MM.1S (cell line): ENCODE data around the gene ADCK2.

Experiments
- DNase-seq: peaks from one replicate; pipeline ENCODE4 v3.0.0-alpha.2; 2015
- H2AFZ ChIP-seq: fragments of 300-600 bp; sonication (generic); 2 replicates; pipeline ENCODE4 v1.6.0; 2016; ENCODE audit warnings: antibody characterized with exemption, low read length
- H3F3A ChIP-seq: fragments of 300-600 bp; sonication (generic); 2 replicates; pipeline ENCODE4 v1.6.1; 2016; ENCODE audit warnings: mild to moderate bottlenecking, antibody characterized with exemption, low read length, moderate library complexity, mixed read lengths; ENCODE audit not compliant: insufficient read depth
- H3K27ac ChIP-seq: fragments of 300-600 bp; sonication (generic); 2 replicates; pipeline ENCODE4 v1.5.1; 2016; ENCODE audit warnings: mild to moderate bottlenecking, low read length
- H3K27me3 ChIP-seq: fragments of 300-600 bp; sonication (generic); replicated peaks from 2 replicates; pipeline ENCODE4 v1.6.0; 2016; ENCODE audit warnings: low read length; ENCODE audit not compliant: insufficient read depth
- H3K36me3 ChIP-seq: fragments of 300-600 bp; sonication (generic); replicated peaks from 2 replicates; pipeline ENCODE4 v1.6.1; 2016; ENCODE audit warnings: mild to moderate bottlenecking, low read length, mixed read lengths; ENCODE audit not compliant: insufficient read depth
- H3K4me1 ChIP-seq: fragments of 300-600 bp; sonication (generic); 2 replicates; pipeline ENCODE4 v1.6.1; 2016; ENCODE audit warnings: low read length, mixed read lengths
- H3K4me2 ChIP-seq: fragments of 300-600 bp; sonication (generic); 2 replicates; pipeline ENCODE4 v1.6.0; 2016; ENCODE audit warnings: low read depth, low read length
- H3K4me3 ChIP-seq: fragments of 300-600 bp; sonication (generic); 2 replicates; pipeline ENCODE4 v1.5.1; 2016; ENCODE audit warnings: low read length, mixed read lengths
- H3K79me2 ChIP-seq: fragments of 300-600 bp; sonication (generic); 2 replicates; pipeline ENCODE4 v1.6.1; 2016; ENCODE audit warnings: mixed run types, low read length, mixed read lengths
- H3K9ac ChIP-seq: fragments of 300-600 bp; sonication (generic); 2 replicates; pipeline ENCODE4 v1.6.1; 2016; ENCODE audit warnings: low read length, mixed read lengths
- H3K9me2 ChIP-seq: fragments of 300-600 bp; sonication (generic); replicated peaks from 2 replicates; pipeline ENCODE4 v1.6.1; 2016; ENCODE audit warnings: mild to moderate bottlenecking, low read length, mixed read lengths; ENCODE audit not compliant: insufficient read depth
- H3K9me3 ChIP-seq: fragments of 300-600 bp; sonication (generic); replicated peaks from 2 replicates; pipeline ENCODE4 v1.6.1; 2016; ENCODE audit warnings: mild to moderate bottlenecking, low read length, mixed read lengths; ENCODE audit not compliant: insufficient read depth
- H4K20me1 ChIP-seq: fragments of 300-600 bp; sonication (generic); 2 replicates; pipeline ENCODE4 v1.6.1; 2016; ENCODE audit warnings: mild to moderate bottlenecking, low read length, moderate library complexity, mixed read lengths; ENCODE audit not compliant: insufficient read depth
- EZH2 ChIP-seq: fragments of 300-600 bp; sonication (generic); optimal IDR thresholded peaks from 2 replicates; pipeline ENCODE3; 2017; ENCODE audit warnings: low read depth, mild to moderate bottlenecking, antibody characterized with exemption, low read length, mixed read lengths
- EZH2phosphoT487 ChIP-seq: fragments of 300-600 bp; sonication (generic); IDR thresholded peaks from 2 replicates; pipeline ENCODE4 v1.6.1; 2018; ENCODE audit warnings: antibody characterized with exemption, low read length
- TF ChIP-seq, protein P1 (sequence below): fragments of 300-600 bp; sonication (generic); IDR thresholded peaks from 2 replicates; pipeline ENCODE4 v1.5.1; 2016; ENCODE audit warnings: antibody characterized with exemption, low read length, mixed read lengths

Gene ADCK2

DNA sequence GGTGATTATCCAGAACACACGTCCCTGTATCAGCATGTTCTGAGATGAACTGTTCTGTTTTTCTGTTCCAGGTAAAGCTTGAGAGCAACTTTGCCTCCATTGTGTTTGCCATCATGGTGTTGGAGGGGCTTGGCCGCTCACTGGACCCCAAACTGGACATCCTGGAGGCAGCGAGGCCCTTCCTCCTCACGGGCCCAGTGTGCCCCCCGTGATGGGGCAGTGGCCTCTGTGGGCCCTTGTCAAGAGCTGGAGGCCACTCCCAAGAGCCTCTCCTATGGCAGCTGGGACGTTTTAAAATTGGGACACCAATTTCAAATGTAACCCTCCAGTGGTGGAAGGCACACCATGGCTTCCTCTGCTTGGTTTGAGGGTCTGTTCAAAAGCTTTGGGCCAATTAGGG, 21.8 kb downstream of the ADCK2 start:
- peaks cover 30% of the 10 kb centered on the region for H3K79me2 ChIP-seq
- no peaks in the 10 kb centered on the region for H3F3A ChIP-seq
- no peak overlapping the region for H3K4me3 ChIP-seq
- no peaks in the 10 kb centered on the region for H3K36me3 ChIP-seq
- H3K9me3 ChIP-seq, result no peaks in the 10 kb centered on the region
- no peak overlapping the region for H3K4me2 ChIP-seq
- DNase-seq, result no peak
- H4K20me1 ChIP-seq, result no peaks in the 10 kb centered on the region
- H3K9me2 ChIP-seq, result no peaks in the 10 kb centered on the region
- no peak overlapping the region for H2AFZ ChIP-seq
- H3K4me1 ChIP-seq, result peaks cover 11% of the 10 kb centered on the region
- no peaks in the 10 kb centered on the region for H3K27me3 ChIP-seq
- no peak overlapping the region for H3K27ac ChIP-seq
- TF ChIP-seq, protein P1, sequence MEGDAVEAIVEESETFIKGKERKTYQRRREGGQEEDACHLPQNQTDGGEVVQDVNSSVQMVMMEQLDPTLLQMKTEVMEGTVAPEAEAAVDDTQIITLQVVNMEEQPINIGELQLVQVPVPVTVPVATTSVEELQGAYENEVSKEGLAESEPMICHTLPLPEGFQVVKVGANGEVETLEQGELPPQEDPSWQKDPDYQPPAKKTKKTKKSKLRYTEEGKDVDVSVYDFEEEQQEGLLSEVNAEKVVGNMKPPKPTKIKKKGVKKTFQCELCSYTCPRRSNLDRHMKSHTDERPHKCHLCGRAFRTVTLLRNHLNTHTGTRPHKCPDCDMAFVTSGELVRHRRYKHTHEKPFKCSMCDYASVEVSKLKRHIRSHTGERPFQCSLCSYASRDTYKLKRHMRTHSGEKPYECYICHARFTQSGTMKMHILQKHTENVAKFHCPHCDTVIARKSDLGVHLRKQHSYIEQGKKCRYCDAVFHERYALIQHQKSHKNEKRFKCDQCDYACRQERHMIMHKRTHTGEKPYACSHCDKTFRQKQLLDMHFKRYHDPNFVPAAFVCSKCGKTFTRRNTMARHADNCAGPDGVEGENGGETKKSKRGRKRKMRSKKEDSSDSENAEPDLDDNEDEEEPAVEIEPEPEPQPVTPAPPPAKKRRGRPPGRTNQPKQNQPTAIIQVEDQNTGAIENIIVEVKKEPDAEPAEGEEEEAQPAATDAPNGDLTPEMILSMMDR, result no peak
- TF ChIP-seq EZH2 (no peak), EZH2phosphoT487 (no peak)
- no peak overlapping the region for H3K9ac ChIP-seq

DNA sequence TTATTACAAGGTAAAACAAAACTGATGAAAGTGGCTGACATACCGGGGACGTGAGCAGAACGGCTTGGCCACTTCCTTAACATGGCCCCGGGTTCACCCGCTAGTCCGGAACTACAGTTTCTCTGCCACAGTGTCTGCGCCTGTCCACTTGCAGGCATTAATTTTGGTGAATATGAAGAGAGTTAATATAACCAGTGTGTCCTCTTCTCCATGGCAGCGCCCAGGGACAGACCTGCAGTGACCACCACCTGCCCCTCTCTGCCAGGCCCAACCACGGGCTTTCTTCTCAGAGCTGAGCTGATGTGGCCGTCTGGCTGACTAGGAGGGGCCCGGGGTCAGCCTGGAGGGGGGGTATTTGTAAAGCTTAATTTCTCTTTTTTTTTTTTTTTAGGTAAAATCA, 22.6 kb downstream of the ADCK2 start:
- H3K9ac ChIP-seq, result no peak overlapping the region
- H3K4me2 ChIP-seq, result no peak overlapping the region
- TF ChIP-seq, protein P1, result no peak
- TF ChIP-seq EZH2 (no peak), EZH2phosphoT487 (no peak)
- no peak for DNase-seq
- H3K79me2 ChIP-seq, result peaks cover 38% of the 10 kb centered on the region
- no peaks in the 10 kb centered on the region for H3K36me3 ChIP-seq
- no peaks in the 10 kb centered on the region for H3K27me3 ChIP-seq
- no peak overlapping the region for H3K27ac ChIP-seq
- H3K4me3 ChIP-seq, result no peak overlapping the region
- H3F3A ChIP-seq, result no peaks in the 10 kb centered on the region
- no peak overlapping the region for H2AFZ ChIP-seq
- no peaks in the 10 kb centered on the region for H4K20me1 ChIP-seq
- H3K9me2 ChIP-seq, result no peaks in the 10 kb centered on the region
- peaks cover 11% of the 10 kb centered on the region for H3K4me1 ChIP-seq
- H3K9me3 ChIP-seq, result no peaks in the 10 kb centered on the region

DNA sequence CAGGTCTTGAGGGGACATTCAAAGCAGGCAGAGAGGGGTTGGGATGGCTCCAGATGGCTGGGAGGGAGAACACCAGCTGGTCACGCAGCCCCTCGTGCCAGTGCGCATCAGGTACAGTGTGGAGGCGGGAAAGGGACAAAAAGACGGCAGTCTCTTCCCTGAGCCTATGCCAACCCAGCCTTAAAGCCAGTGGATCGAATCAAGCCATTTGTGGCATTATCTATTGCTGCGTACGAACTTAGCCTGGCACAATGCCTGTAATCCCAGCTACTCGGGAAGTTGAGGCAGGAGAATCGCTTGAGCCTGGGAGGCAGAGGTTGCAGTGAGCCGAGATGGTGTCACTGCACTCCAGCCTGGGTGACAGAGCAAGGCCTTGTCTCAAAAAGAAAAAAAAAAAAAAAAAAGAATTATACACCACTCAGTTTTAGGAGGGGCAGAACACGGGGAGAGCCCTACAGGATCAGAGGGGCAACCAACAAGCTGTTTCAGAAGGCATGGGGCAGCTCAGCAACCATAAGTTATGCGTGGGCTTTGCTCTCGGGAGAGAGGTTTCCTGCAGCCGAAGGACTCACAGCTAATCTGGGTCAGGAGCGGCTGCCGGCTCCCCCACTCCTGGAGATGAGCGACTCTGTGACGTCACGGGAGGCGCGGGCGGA, 23.4 kb downstream of the ADCK2 start:
- Histone ChIP-seq H3K36me3 (no peaks in the 10 kb centered on the region), H3K4me1 (peaks cover 11% of the 10 kb centered on the region), H3K9me3 (no peaks in the 10 kb centered on the region), H3K4me2 (peak overlapping the region; percentile 81), H3K4me3 (peak overlapping the region; percentile 98), H3K27me3 (no peaks in the 10 kb centered on the region), H3F3A (no peaks in the 10 kb centered on the region), H3K79me2 (peaks cover 46% of the 10 kb centered on the region), H3K9me2 (no peaks in the 10 kb centered on the region), H2AFZ (peak overlapping the region; percentile 88), H3K27ac (peak overlapping the region; percentile 65; the same call in 1 of the 2 replicates), H4K20me1 (no peaks in the 10 kb centered on the region), H3K9ac (peak overlapping the region; percentile 81; the same call in 1 of the 2 replicates)
- TF ChIP-seq EZH2 (no peak), EZH2phosphoT487 (no peak)
- TF ChIP-seq, protein P1, result no peak
- DNase-seq, result peak; percentile 96
